MM.1S (cell line): ENCODE data around the gene ADAM19.

ENCODE experiments used
- EZH2 ChIP-seq: fragments of 300-600 bp; sonication (generic); optimal IDR thresholded peaks from 2 replicates; pipeline ENCODE3; 2017; ENCODE audit warnings: low read depth, mild to moderate bottlenecking, antibody characterized with exemption, low read length, mixed read lengths
- EZH2phosphoT487 ChIP-seq: fragments of 300-600 bp; sonication (generic); IDR thresholded peaks from 2 replicates; pipeline ENCODE4 v1.6.1; 2018; ENCODE audit warnings: antibody characterized with exemption, low read length
- TF ChIP-seq, protein P1 (sequence below): fragments of 300-600 bp; sonication (generic); IDR thresholded peaks from 2 replicates; pipeline ENCODE4 v1.5.1; 2016; ENCODE audit warnings: antibody characterized with exemption, low read length, mixed read lengths

DNA sequence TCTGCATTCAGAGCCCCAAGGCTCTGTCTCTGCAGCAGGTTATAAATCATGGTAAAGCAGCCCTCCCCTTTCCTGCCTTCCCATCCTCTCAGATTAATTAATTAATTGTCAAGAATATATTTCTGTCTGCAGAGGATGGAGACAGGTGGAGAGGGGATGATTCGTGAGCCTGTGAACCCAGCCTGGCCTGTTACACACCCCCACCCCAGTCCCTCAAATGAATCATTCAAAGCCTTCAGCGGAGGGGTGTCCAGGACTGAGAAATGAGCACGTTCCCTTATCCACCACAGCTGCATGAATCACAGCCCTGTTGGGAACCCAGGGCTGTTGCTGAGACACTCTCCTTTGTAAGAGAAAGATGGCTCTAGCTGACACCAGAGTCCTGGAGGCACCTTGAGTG, 59.6 kb downstream of the ADAM19 start:
- TF ChIP-seq EZH2: no peak
- TF ChIP-seq, protein P1, sequence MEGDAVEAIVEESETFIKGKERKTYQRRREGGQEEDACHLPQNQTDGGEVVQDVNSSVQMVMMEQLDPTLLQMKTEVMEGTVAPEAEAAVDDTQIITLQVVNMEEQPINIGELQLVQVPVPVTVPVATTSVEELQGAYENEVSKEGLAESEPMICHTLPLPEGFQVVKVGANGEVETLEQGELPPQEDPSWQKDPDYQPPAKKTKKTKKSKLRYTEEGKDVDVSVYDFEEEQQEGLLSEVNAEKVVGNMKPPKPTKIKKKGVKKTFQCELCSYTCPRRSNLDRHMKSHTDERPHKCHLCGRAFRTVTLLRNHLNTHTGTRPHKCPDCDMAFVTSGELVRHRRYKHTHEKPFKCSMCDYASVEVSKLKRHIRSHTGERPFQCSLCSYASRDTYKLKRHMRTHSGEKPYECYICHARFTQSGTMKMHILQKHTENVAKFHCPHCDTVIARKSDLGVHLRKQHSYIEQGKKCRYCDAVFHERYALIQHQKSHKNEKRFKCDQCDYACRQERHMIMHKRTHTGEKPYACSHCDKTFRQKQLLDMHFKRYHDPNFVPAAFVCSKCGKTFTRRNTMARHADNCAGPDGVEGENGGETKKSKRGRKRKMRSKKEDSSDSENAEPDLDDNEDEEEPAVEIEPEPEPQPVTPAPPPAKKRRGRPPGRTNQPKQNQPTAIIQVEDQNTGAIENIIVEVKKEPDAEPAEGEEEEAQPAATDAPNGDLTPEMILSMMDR: no peak
- no peak for TF ChIP-seq EZH2phosphoT487
